Measurements from ENCODE around the gene TMEM87A.

TMEM87A gene

GRCh38 chr15:42283671-42284070, 10.4 kb upstream of the TMEM87A start:
- no peak overlapping the region for H3K4me3 ChIP-seq (ENCODE audit: low read depth, low read length)
- TF ChIP-seq CTCF (IDR thresholded peaks at IDR 0.05; ENCODE audit: low read depth, low read length): no peak
- in situ Hi-C loops (cut with HindIII; ENCODE audit: low sequenced_read_pairs): no loop called here
- no peak for DNase-seq (ENCODE audit: low read depth, low spot score)

- no peak overlapping the region for H3K4me3 ChIP-seq (ENCODE audit: low read depth, low read length)
- no peak for DNase-seq (ENCODE audit: low read depth, low spot score)
- no peak for TF ChIP-seq CTCF (IDR thresholded peaks at IDR 0.05; ENCODE audit: low read depth, low read length)
- in situ Hi-C loops (cut with HindIII; ENCODE audit: low sequenced_read_pairs): no loop called here
Measured at GRCh38 chr15:42282926-42283325, 9.7 kb upstream of the TMEM87A start.

GRCh38 chr15:42282344-42282743, 9.1 kb upstream of the TMEM87A start:
- DNase-seq (ENCODE audit: low read depth, low spot score): no peak
- in situ Hi-C loops (cut with HindIII; ENCODE audit: low sequenced_read_pairs): no loop called here
- TF ChIP-seq CTCF (IDR thresholded peaks at IDR 0.05; ENCODE audit: low read depth, low read length): no peak
- no peak overlapping the region for H3K4me3 ChIP-seq (ENCODE audit: low read depth, low read length)

GRCh38 chr15:42279234-42279723, 6.0 kb upstream of the TMEM87A start:
- TF ChIP-seq CTCF (IDR thresholded peaks at IDR 0.05; ENCODE audit: low read depth, low read length): no peak
- no peak overlapping the region for H3K4me3 ChIP-seq (ENCODE audit: low read depth, low read length)
- in situ Hi-C loops (cut with HindIII; ENCODE audit: low sequenced_read_pairs): no loop called here
- DNase-seq (ENCODE audit: low read depth, low spot score): no peak

- no peak for TF ChIP-seq CTCF (IDR thresholded peaks at IDR 0.05; ENCODE audit: low read depth, low read length)
- no peak overlapping the region for H3K4me3 ChIP-seq (ENCODE audit: low read depth, low read length)
- DNase-seq (ENCODE audit: low read depth, low spot score): no peak
- in situ Hi-C loops (cut with HindIII; ENCODE audit: low sequenced_read_pairs): no loop called here
Measured at GRCh38 chr15:42276762-42277161, 3.5 kb upstream of the TMEM87A start.

GRCh38 chr15:42275780-42276391, 2.7 kb upstream of the TMEM87A start:
- DNase-seq (ENCODE audit: low read depth, low spot score): no peak
- H3K4me3 ChIP-seq (ENCODE audit: low read depth, low read length): no peak overlapping the region
- in situ Hi-C loops (cut with HindIII; ENCODE audit: low sequenced_read_pairs): no loop called here
- TF ChIP-seq CTCF (IDR thresholded peaks at IDR 0.05; ENCODE audit: low read depth, low read length): no peak

- no peak for TF ChIP-seq CTCF (IDR thresholded peaks at IDR 0.05; ENCODE audit: low read depth, low read length)
- peak overlapping the region; percentile 83 for H3K4me3 ChIP-seq (ENCODE audit: low read depth, low read length)
- no peak for DNase-seq (ENCODE audit: low read depth, low spot score)
- in situ Hi-C loops (cut with HindIII; ENCODE audit: low sequenced_read_pairs): no loop called here
Measured at GRCh38 chr15:42274702-42274989, 1.4 kb upstream of the TMEM87A start.
